ENCODE results near the gene DNAJC27.

DNA sequence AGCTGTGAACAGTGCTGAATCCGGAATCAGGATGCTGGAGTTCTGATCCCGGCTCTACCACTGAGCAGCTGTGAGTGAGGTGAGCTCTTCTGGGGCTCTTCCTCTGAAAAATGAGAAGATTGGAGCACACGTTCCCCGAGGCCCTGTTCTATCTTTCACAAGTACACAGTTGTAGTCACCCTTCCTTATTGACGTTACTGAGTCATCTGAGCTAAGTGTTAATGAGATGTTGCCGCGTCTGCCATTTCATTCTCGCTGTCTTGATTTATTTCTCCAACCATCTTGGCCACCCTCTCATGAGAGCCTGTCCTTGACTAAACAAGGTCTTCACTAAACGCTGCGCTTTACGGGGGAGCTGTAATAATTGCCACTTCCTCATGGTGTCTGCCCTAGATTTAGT, 38.2 kb upstream of the DNAJC27 start:
- TF ChIP-seq, protein P1, sequence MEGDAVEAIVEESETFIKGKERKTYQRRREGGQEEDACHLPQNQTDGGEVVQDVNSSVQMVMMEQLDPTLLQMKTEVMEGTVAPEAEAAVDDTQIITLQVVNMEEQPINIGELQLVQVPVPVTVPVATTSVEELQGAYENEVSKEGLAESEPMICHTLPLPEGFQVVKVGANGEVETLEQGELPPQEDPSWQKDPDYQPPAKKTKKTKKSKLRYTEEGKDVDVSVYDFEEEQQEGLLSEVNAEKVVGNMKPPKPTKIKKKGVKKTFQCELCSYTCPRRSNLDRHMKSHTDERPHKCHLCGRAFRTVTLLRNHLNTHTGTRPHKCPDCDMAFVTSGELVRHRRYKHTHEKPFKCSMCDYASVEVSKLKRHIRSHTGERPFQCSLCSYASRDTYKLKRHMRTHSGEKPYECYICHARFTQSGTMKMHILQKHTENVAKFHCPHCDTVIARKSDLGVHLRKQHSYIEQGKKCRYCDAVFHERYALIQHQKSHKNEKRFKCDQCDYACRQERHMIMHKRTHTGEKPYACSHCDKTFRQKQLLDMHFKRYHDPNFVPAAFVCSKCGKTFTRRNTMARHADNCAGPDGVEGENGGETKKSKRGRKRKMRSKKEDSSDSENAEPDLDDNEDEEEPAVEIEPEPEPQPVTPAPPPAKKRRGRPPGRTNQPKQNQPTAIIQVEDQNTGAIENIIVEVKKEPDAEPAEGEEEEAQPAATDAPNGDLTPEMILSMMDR (IDR thresholded peaks at IDR 0.05 in 2 of 3, conservative IDR thresholded peaks at IDR 0.05 in 1 of 3; ENCODE audit: borderline replicate concordance in 1 of 3, insufficient read depth in 1 of 3, low read depth in 2 of 3, low read length in 2 of 3), result no peak
- TF ChIP-seq POLR2AphosphoS5 (IDR thresholded peaks at IDR 0.05; ENCODE audit: low read depth, low read length), result no peak
- TF ChIP-seq MAX (IDR thresholded peaks at IDR 0.05), result no peak
- TF ChIP-seq EZH2 (IDR thresholded peaks at IDR 0.05), result no peak
- TF ChIP-seq YY1 (IDR thresholded peaks at IDR 0.05; ENCODE audit: extremely low read depth, insufficient replicate concordance, low read depth, low read length), result no peak
- TF ChIP-seq ATF3 (IDR thresholded peaks at IDR 0.05), result no peak
- TF ChIP-seq JUND (IDR thresholded peaks at IDR 0.05), result no peak

Measured in HCT116 (cell line).